Transverse colon (tissue), 4 donors: ENCODE measurements around the gene NDUFV1. TPM values are rescaled to one million over a fixed set of nuclear protein-coding genes. Genes with fewer than 3 reads are reported as not detected.

Experiments used
- DNase-seq: peaks from one replicate; pipeline ENCODE4 v3.0.0-alpha.2; 2019
- H3K27ac ChIP-seq, 4 donors: fragments of 200-600 bp; sonication (generic); 2 replicates each; pipeline ENCODE4 v1.5.1; 2016 to 2018; ENCODE audit warnings: inconsistent platforms in 4 of 4
- H3K27me3 ChIP-seq: fragments of 200-600 bp; sonication (generic); 2 replicates; pipeline ENCODE4 v1.5.1; 2017; ENCODE audit warnings: inconsistent platforms
- H3K36me3 ChIP-seq, 4 donors: fragments of 200-600 bp; sonication (generic); 2 replicates each; pipeline ENCODE4 v1.5.1; 2017 to 2019; ENCODE audit warnings: inconsistent platforms in 4 of 4
- H3K4me1 ChIP-seq, 4 donors: fragments of 200-600 bp; sonication (generic); 2 replicates each; pipeline ENCODE4 v1.5.1; 2017 to 2020; ENCODE audit warnings: inconsistent platforms in 4 of 4
- H3K4me3 ChIP-seq, 4 donors: fragments of 200-600 bp; sonication (generic); 1 replicate in 1 of 4; 2 replicates in 3 of 4; pipeline versions ENCODE4 v1.5.1 to v1.6.1; 2017 to 2019; ENCODE audit warnings: inconsistent platforms in 4 of 4
- H3K9me3 ChIP-seq, 2 donors: fragments of 200-600 bp; sonication (generic); 2 replicates each; pipeline ENCODE4 v1.5.1; 2017 to 2019; ENCODE audit warnings: inconsistent platforms in 2 of 2
- CTCF ChIP-seq, 5 experiments: fragments of 200-600 bp in 3 of 5; fragments of 450-650 bp in 2 of 5; sonication (generic) in 3 of 5; IDR thresholded peaks; 1 replicate in 2 of 5; 2 replicates in 3 of 5; pipeline ENCODE4 v1.5.1; 2016 to 2017; ENCODE audit warnings: antibody characterized with exemption in 5 of 5, inconsistent platforms in 3 of 5, mild to moderate bottlenecking in 2 of 5, moderate library complexity in 1 of 5
- EP300 ChIP-seq: sonication (generic); formaldehyde crosslinking; IDR thresholded peaks from one replicate; pipeline ENCODE4 v1.6.1; 2017; ENCODE audit warnings: antibody characterized with exemption, low read depth
- POLR2A ChIP-seq: fragments of 450-650 bp; IDR thresholded peaks from one replicate; pipeline ENCODE4 v1.6.1; 2016; ENCODE audit warnings: antibody characterized with exemption, mild to moderate bottlenecking, moderate library complexity
- POLR2AphosphoS5 ChIP-seq, 3 donors: sonication (generic); formaldehyde crosslinking; IDR thresholded peaks; one replicate each; pipeline ENCODE4 v1.6.1; 2016; ENCODE audit warnings: antibody characterized with exemption in 3 of 3
- WGBS, 2 donors: methylation state at CpG; one replicate each; pipeline ENCODE4 v1.1.5; 2018; ENCODE audit warnings: low coverage in 1 of 2; 5-methylcytosine and 5-hydroxymethylcytosine counted together
- in situ Hi-C, 4 donors: fragments of 200-750 bp; cut with MboI; loops; one replicate each; pipeline versions ENCODE4 v1.15.0 to v1.15.1; 2017; ENCODE audit warnings: low sequenced_read_pairs in 3 of 4, low pct_ligation_motif_present in 1 of 4, low pct_unique_long_range_greater_than_20kb in 1 of 4
- intact Hi-C: fragments of 100-400 bp; cut with DNase I; formaldehyde crosslinking; loops from one replicate; pipeline ENCODE4 v1.15.1; 2023; ENCODE audit warnings: low total_unique reads
- total RNA-seq, 4 donors: library from RNA; depleted of rRNA; stranded (reverse); fragments of >200 nt; gene quantifications; one replicate each; pipeline ENCODE4 v1.1.0, GENCODE V29; 2016

The NDUFV1 gene
- total RNA-seq, 4 donors from 2014 or later: 421 to 762 (median 554) TPM

GRCh38 chr11:67609316-67609715 is 2.6 kb downstream of the NDUFV1 start:
- peaks cover 13 to 28% (median 25%) of the 10 kb centered on the region in 4 donors for H3K4me1 ChIP-seq
- H3K9me3 ChIP-seq: no peaks in the 10 kb centered on the region
- TF ChIP-seq EP300 (no peak), POLR2A (no peak), POLR2AphosphoS5 (IDR thresholded peaks at IDR 0.05) (no peak), CTCF (IDR thresholded peaks at IDR 0.05) (no peak)
- in situ Hi-C loops: no loop called here
- H3K27ac ChIP-seq: no peak overlapping the region
- no peaks in the 10 kb centered on the region for H3K27me3 ChIP-seq
- DNase-seq: no peak
- no peak overlapping the region for H3K4me3 ChIP-seq
- intact Hi-C loops: no loop called here
- WGBS, 2 donors: 88% methylated on average over 10 of the region's 10 CpGs; no CpG with 5 or more reads in 1 of the 2 donors
- H3K36me3 ChIP-seq: peaks cover 0 to 3% (median 0%) of the 10 kb centered on the region in 4 donors

GRCh38 chr11:67610302-67610868 is 3.6 kb downstream of the NDUFV1 start:
- peaks cover 13 to 33% (median 28%) of the 10 kb centered on the region in 4 donors for H3K4me1 ChIP-seq
- H3K27me3 ChIP-seq: peaks cover 6% of the 10 kb centered on the region
- DNase-seq: no peak
- intact Hi-C loops: no loop called here
- no peak for TF ChIP-seq CTCF (IDR thresholded peaks at IDR 0.05)
- TF ChIP-seq EP300: no peak
- no peak for TF ChIP-seq POLR2A
- no peak for TF ChIP-seq POLR2AphosphoS5 (IDR thresholded peaks at IDR 0.05)
- H3K27ac ChIP-seq: no peak overlapping the region
- WGBS, 2 donors: 96% methylated on average over 5 of the region's 15 CpGs; no CpG with 5 or more reads in 1 of the 2 donors
- no peak overlapping the region for H3K4me3 ChIP-seq
- in situ Hi-C loops: no loop called here
- H3K9me3 ChIP-seq: no peaks in the 10 kb centered on the region
- peaks cover 0 to 3% (median 0%) of the 10 kb centered on the region in 4 donors for H3K36me3 ChIP-seq

DNA sequence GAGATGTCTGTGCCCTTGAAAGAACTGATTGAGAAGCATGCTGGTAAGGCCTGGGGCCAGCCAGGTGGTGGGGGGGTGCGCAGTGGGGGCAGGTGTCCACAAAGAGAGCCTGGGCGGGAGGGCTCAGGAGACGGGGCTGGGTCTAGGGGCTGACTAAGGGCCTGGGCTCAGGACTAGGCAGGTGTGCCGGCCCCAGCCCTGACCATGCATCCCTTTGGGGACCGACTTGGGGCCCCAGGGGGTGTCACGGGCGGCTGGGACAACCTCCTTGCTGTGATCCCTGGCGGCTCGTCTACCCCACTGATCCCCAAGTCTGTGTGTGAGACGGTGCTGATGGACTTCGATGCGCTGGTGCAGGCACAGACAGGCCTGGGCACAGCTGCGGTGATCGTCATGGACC is 4.4 kb downstream of the NDUFV1 start:
- in situ Hi-C loops: no loop called here
- H3K27me3 ChIP-seq: peaks cover 13% of the 10 kb centered on the region
- H3K4me3 ChIP-seq: no peak overlapping the region
- 94 to 100% methylated on average over 2 to 14 of the region's 14 CpGs for WGBS, 2 donors
- no peak for DNase-seq
- no peak overlapping the region for H3K27ac ChIP-seq
- peaks cover 13 to 27% (median 25%) of the 10 kb centered on the region in 4 donors for H3K4me1 ChIP-seq
- intact Hi-C loops: no loop called here
- peaks cover 0 to 3% (median 0%) of the 10 kb centered on the region in 4 donors for H3K36me3 ChIP-seq
- H3K9me3 ChIP-seq: no peaks in the 10 kb centered on the region
- TF ChIP-seq POLR2A (no peak), POLR2AphosphoS5 (IDR thresholded peaks at IDR 0.05) (no peak), CTCF (IDR thresholded peaks at IDR 0.05) (no peak), EP300 (no peak)

- H3K9me3 ChIP-seq: no peaks in the 10 kb centered on the region
- no peak for TF ChIP-seq EP300
- H3K4me3 ChIP-seq: no peak overlapping the region
- 92% methylated on average over 7 to 36 of the region's 37 CpGs for WGBS, 2 donors
- in situ Hi-C loops (no loop called here), intact Hi-C loops (no loop called here)
- no peak for DNase-seq
- no peak overlapping the region for H3K27ac ChIP-seq
- peaks cover 0 to 3% (median 0%) of the 10 kb centered on the region in 4 donors for H3K36me3 ChIP-seq
- peaks cover 13 to 26% (median 23%) of the 10 kb centered on the region in 4 donors for H3K4me1 ChIP-seq
- peaks cover 15% of the 10 kb centered on the region for H3K27me3 ChIP-seq
These were observed 5.2 kb downstream of the NDUFV1 start for GRCh38 chr11:67611704-67612587.
